ENCODE data around the gene APBA2. TPM values are rescaled to one million over a fixed set of nuclear protein-coding genes. Genes with fewer than 3 reads are reported as not detected.

APBA2 gene
- total RNA-seq, 4 donors from 2014 or later, result 7.2 to 33.8 (median 8.8) TPM

DNA sequence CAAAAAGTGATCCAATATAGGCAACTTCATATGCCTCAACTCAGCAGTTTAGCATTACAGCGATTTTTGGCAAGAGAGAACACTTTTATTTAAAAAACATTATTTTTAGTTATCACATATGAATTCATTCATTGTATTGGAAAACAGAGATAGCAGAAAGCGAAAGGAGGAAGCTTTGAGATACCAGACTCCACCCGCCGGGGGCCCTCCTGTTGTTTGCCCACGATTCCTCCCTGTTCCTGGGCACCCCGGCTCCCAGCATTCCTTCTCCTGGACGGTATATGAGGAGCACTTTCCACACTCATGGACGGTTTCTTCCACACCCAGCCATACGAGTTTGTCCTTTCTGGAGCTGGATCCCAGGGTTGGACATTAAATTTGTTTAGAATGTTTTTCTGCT lies 18.2 kb downstream of the APBA2 start:
- no peaks in the 10 kb centered on the region for H3K4me1 ChIP-seq
- TF ChIP-seq POLR2A (IDR thresholded peaks at IDR 0.05), result no peak
- TF ChIP-seq, protein P1, sequence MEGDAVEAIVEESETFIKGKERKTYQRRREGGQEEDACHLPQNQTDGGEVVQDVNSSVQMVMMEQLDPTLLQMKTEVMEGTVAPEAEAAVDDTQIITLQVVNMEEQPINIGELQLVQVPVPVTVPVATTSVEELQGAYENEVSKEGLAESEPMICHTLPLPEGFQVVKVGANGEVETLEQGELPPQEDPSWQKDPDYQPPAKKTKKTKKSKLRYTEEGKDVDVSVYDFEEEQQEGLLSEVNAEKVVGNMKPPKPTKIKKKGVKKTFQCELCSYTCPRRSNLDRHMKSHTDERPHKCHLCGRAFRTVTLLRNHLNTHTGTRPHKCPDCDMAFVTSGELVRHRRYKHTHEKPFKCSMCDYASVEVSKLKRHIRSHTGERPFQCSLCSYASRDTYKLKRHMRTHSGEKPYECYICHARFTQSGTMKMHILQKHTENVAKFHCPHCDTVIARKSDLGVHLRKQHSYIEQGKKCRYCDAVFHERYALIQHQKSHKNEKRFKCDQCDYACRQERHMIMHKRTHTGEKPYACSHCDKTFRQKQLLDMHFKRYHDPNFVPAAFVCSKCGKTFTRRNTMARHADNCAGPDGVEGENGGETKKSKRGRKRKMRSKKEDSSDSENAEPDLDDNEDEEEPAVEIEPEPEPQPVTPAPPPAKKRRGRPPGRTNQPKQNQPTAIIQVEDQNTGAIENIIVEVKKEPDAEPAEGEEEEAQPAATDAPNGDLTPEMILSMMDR (IDR thresholded peaks at IDR 0.05), result no peak
- no peaks in the 10 kb centered on the region for H3K36me3 ChIP-seq
- H3K27ac ChIP-seq, result no peak overlapping the region
- DNase-seq, result no peak
- H3K9me3 ChIP-seq, result no peaks in the 10 kb centered on the region
- no peak overlapping the region for H3K4me3 ChIP-seq
- H3K27me3 ChIP-seq, result no peaks in the 10 kb centered on the region

DNA sequence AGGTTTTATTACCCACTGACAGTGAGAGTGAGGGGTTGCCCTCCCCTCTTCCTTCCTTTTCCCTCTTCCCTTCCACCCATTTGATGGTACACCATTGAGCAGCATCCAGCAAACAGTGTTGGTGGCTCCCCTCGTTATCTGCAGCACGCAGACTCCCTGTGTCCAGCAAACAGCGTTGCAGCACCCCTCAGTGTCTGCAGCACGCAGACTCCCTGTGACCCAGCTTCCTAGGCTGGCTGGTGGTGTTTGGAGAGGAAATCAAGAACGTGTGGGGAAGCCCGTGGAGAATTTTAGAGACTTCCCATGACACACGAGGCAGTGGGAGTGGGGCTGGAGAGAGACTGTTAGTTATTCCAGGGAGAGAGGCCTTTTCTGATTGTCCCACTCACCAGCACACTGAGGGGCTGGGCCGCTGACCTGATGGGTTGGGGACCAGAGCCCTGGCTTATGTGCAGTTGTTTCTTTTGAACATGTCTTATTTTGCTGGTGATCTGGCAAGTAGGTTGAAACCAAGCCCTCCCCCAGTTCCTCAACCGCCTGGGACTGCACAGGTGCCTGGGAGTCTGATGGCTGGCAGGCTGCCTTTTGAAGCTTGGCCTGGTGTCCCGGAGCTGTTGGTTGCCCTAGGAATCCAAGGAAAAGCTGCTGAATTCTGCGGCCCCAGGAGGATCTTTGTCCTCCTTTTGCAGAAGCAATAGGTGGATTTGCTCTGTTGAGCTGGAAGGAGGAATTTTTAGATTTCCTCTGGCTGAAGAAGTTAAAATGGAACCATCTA lies 19.0 kb downstream of the APBA2 start:
- no peak for TF ChIP-seq POLR2A (IDR thresholded peaks at IDR 0.05)
- TF ChIP-seq, protein P1 (IDR thresholded peaks at IDR 0.05), result no peak
- H3K36me3 ChIP-seq, result no peaks in the 10 kb centered on the region
- no peak overlapping the region for H3K27ac ChIP-seq
- DNase-seq, result peak in 2 of 3 donors; percentile 14 to 29
- no peaks in the 10 kb centered on the region for H3K4me1 ChIP-seq
- H3K9me3 ChIP-seq, result no peaks in the 10 kb centered on the region
- H3K4me3 ChIP-seq, result no peak overlapping the region
- H3K27me3 ChIP-seq, result no peaks in the 10 kb centered on the region

DNA sequence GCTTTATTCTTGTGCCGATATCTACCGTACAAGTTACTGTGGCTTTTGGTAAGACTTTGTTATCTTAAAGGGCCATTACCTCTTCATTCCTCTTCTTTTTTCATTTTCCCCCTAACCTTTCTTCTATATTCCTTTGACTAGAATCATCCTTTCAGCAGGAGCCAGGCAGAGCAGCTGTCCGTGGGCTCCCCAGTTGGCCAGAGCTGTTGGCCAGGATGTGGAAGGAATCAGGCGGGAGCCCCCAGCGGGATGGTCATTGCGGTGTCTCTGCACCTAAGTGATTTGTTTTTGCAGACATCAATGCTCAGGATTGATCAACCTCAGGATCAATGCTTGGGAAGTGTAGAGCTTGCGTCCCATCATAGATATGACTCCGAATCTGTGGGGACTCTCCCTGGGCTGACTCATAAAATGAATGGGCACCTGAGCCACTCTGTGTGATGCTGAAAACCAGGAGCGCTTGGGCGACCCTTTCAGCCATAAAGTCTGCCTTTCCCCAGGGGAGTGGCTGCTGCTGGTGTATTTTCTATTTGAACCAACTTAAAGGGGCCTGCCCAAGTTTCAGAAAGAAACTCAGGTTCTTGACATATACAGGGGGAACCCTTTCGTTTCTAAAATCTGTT lies 21.7 kb downstream of the APBA2 start:
- Histone ChIP-seq H3K4me3 (no peak overlapping the region), H3K9me3 (no peaks in the 10 kb centered on the region), H3K27ac (no peak overlapping the region), H3K36me3 (no peaks in the 10 kb centered on the region), H3K27me3 (no peaks in the 10 kb centered on the region), H3K4me1 (no peaks in the 10 kb centered on the region)
- peak in 1 of 3 donors; percentile 25 for DNase-seq
- TF ChIP-seq POLR2A (IDR thresholded peaks at IDR 0.05), result no peak
- TF ChIP-seq, protein P1 (IDR thresholded peaks at IDR 0.05), result no peak

- no peak overlapping the region for H3K4me3 ChIP-seq
Observed at GRCh38 chr15:28909958-28910500, 24.3 kb downstream of the APBA2 start.

DNA sequence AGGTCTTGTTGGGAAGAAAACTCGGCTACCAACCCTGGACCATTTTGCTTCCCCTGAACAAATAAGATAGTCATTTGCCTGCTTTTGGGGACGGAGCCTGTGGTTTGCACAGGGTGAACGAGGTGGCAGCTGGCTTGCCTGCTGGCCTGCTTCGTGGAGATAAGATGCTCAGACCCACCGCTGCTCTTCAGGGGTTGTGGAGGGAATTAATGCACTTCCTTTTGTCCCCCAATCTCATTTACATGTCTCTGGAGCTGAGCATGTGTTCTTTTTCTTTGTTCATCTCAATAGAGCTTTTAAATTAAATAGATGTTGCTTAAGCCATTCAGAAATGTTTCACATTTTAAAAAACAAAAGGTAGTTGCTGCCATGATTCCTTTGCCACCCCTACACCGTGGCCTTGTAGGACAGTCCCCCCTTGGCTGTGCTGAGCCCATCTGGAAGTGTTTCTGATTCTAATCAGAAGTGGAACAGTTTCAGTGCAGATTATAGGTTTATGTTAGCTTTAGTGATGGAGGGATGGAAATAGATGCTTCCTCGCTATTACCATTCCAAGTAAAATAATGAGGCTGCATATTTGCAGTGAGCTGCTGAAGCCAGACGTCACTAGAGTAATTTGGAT lies 25.6 kb downstream of the APBA2 start:
- no peaks in the 10 kb centered on the region for H3K4me1 ChIP-seq
- H3K27ac ChIP-seq, result no peak overlapping the region
- H3K9me3 ChIP-seq, result no peaks in the 10 kb centered on the region
- DNase-seq, result no peak
- H3K27me3 ChIP-seq, result no peaks in the 10 kb centered on the region
- no peaks in the 10 kb centered on the region for H3K36me3 ChIP-seq
- TF ChIP-seq POLR2A (IDR thresholded peaks at IDR 0.05), result no peak
- TF ChIP-seq, protein P1 (IDR thresholded peaks at IDR 0.05), result no peak
- no peak overlapping the region for H3K4me3 ChIP-seq

More at GRCh38 chr15:28909958-28910500, 24.3 kb downstream of the APBA2 start:
- H3K9me3 ChIP-seq, result no peaks in the 10 kb centered on the region
- TF ChIP-seq, protein P1 (IDR thresholded peaks at IDR 0.05), result no peak
- no peak for TF ChIP-seq POLR2A (IDR thresholded peaks at IDR 0.05)
- no peaks in the 10 kb centered on the region for H3K27me3 ChIP-seq
- no peaks in the 10 kb centered on the region for H3K4me1 ChIP-seq
- H3K36me3 ChIP-seq, result no peaks in the 10 kb centered on the region
- no peak overlapping the region for H3K27ac ChIP-seq
- DNase-seq, result no peak
